ENCODE measurements around the gene F2RL3. TPM values are rescaled to one million over a fixed set of nuclear protein-coding genes. Genes with fewer than 3 reads are reported as not detected.

F2RL3 gene
- total and polyA plus RNA-seq, 9 of the 15 experiments (the other 6 are each of a cell fraction or from before 2014, with no cell fraction given), result 1.4 to 27.6 (median 11.9) TPM

DNA sequence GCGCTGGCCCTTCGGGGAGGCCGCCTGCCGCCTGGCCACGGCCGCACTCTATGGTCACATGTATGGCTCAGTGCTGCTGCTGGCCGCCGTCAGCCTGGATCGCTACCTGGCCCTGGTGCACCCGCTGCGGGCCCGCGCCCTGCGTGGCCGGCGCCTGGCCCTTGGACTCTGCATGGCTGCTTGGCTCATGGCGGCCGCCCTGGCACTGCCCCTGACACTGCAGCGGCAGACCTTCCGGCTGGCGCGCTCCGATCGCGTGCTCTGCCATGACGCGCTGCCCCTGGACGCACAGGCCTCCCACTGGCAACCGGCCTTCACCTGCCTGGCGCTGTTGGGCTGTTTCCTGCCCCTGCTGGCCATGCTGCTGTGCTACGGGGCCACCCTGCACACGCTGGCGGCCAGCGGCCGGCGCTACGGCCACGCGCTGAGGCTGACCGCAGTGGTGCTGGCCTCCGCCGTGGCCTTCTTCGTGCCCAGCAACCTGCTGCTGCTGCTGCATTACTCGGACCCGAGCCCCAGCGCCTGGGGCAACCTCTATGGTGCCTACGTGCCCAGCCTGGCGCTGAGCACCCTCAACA lies 1.2 kb downstream of the F2RL3 start (continued):
- TF ChIP-seq, protein P1, sequence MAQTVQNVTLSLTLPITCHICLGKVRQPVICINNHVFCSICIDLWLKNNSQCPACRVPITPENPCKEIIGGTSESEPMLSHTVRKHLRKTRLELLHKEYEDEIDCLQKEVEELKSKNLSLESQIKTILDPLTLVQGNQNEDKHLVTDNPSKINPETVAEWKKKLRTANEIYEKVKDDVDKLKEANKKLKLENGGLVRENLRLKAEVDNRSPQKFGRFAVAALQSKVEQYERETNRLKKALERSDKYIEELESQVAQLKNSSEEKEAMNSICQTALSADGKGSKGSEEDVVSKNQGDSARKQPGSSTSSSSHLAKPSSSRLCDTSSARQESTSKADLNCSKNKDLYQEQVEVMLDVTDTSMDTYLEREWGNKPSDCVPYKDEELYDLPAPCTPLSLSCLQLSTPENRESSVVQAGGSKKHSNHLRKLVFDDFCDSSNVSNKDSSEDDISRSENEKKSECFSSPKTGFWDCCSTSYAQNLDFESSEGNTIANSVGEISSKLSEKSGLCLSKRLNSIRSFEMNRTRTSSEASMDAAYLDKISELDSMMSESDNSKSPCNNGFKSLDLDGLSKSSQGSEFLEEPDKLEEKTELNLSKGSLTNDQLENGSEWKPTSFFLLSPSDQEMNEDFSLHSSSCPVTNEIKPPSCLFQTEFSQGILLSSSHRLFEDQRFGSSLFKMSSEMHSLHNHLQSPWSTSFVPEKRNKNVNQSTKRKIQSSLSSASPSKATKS (CRISPR knock-in tag; IDR thresholded peaks at IDR 0.05), result no peak
- TF ChIP-seq EZH2 (IDR thresholded peaks at IDR 0.05; ENCODE audit: borderline replicate concordance, low read depth, low read length) (no peak), MIER1 (IDR thresholded peaks at IDR 0.05; ENCODE audit: low read depth) (no peak), XRCC3 (IDR thresholded peaks at IDR 0.05) (no peak), MYC (IDR thresholded peaks at IDR 0.05; ENCODE audit: low read depth, low read length) (peak; percentile 83; the same call in 1 of the 2 replicates), MYC (CRISPR knock-in tag; IDR thresholded peaks at IDR 0.05; ENCODE audit: borderline replicate concordance, low read depth) (peak; percentile 84; the same call in 1 of the 2 replicates), ZNF316 (IDR thresholded peaks at IDR 0.05) (no peak), HSF4 (CRISPR knock-in tag; IDR thresholded peaks at IDR 0.05; ENCODE audit: borderline replicate concordance) (no peak), TCF3 (CRISPR knock-in tag; IDR thresholded peaks at IDR 0.05) (peak; percentile 51; the same call in 1 of the 2 replicates), NR2F6 (CRISPR knock-in tag; IDR thresholded peaks at IDR 0.05) (no peak), SOX6 (IDR thresholded peaks at IDR 0.05) (no peak), MCM5 (IDR thresholded peaks at IDR 0.05; ENCODE audit: low read depth) (no peak), SMAD4 (CRISPR knock-in tag; conservative IDR thresholded peaks at IDR 0.05) (peak; percentile 93), ZNF239 (CRISPR knock-in tag; IDR thresholded peaks at IDR 0.05) (no peak; the same call in 1 of the 2 replicates), ZNF41 (CRISPR knock-in tag; conservative IDR thresholded peaks at IDR 0.05) (peak; percentile 40; the same call in 1 of the 2 replicates), BCOR (IDR thresholded peaks at IDR 0.05) (no peak), SAFB2 (IDR thresholded peaks at IDR 0.05; ENCODE audit: borderline replicate concordance, low read depth, low read length, severe bottlenecking) (no peak), ZNF507 (tag; conservative IDR thresholded peaks at IDR 0.05) (0 out of 2 replicates have a peak, but pooled peaks have one; percentile 46), MBD2 (IDR thresholded peaks at IDR 0.05; ENCODE audit: borderline replicate concordance, low read depth) (no peak)
- TF ChIP-seq, protein P2, sequence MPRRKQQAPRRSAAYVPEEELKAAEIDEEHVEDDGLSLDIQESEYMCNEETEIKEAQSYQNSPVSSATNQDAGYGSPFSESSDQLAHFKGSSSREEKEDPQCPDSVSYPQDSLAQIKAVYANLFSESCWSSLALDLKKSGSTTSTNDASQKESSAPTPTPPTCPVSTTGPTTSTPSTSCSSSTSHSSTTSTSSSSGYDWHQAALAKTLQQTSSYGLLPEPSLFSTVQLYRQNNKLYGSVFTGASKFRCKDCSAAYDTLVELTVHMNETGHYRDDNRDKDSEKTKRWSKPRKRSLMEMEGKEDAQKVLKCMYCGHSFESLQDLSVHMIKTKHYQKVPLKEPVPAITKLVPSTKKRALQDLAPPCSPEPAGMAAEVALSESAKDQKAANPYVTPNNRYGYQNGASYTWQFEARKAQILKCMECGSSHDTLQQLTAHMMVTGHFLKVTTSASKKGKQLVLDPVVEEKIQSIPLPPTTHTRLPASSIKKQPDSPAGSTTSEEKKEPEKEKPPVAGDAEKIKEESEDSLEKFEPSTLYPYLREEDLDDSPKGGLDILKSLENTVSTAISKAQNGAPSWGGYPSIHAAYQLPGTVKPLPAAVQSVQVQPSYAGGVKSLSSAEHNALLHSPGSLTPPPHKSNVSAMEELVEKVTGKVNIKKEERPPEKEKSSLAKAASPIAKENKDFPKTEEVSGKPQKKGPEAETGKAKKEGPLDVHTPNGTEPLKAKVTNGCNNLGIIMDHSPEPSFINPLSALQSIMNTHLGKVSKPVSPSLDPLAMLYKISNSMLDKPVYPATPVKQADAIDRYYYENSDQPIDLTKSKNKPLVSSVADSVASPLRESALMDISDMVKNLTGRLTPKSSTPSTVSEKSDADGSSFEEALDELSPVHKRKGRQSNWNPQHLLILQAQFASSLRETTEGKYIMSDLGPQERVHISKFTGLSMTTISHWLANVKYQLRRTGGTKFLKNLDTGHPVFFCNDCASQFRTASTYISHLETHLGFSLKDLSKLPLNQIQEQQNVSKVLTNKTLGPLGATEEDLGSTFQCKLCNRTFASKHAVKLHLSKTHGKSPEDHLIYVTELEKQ (CRISPR knock-in tag; IDR thresholded peaks at IDR 0.05), result no peak
- TF ChIP-seq, protein P3, sequence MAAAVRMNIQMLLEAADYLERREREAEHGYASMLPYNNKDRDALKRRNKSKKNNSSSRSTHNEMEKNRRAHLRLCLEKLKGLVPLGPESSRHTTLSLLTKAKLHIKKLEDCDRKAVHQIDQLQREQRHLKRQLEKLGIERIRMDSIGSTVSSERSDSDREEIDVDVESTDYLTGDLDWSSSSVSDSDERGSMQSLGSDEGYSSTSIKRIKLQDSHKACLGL (CRISPR knock-in tag; IDR thresholded peaks at IDR 0.05; ENCODE audit: borderline replicate concordance, poor library complexity, severe bottlenecking), result no peak
- TF ChIP-seq, protein P4, sequence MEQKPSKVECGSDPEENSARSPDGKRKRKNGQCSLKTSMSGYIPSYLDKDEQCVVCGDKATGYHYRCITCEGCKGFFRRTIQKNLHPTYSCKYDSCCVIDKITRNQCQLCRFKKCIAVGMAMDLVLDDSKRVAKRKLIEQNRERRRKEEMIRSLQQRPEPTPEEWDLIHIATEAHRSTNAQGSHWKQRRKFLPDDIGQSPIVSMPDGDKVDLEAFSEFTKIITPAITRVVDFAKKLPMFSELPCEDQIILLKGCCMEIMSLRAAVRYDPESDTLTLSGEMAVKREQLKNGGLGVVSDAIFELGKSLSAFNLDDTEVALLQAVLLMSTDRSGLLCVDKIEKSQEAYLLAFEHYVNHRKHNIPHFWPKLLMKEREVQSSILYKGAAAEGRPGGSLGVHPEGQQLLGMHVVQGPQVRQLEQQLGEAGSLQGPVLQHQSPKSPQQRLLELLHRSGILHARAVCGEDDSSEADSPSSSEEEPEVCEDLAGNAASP (IDR thresholded peaks at IDR 0.05), result no peak
